Measurements from ENCODE around the gene CLDN4. TPM values are rescaled to one million over a fixed set of nuclear protein-coding genes. Genes with fewer than 3 reads are reported as not detected.

Gene CLDN4
- total RNA-seq, 1 experiment from 2014 or later: 15.6 TPM

- Histone ChIP-seq H3T11ph (ENCODE audit: low read length) (no peak overlapping the region), H3K9ac (ENCODE audit: extremely low read depth, insufficient read length, low read length) (no peak overlapping the region), H2AK5ac (ENCODE audit: insufficient read length, low read length) (no peak overlapping the region), H3K27ac (ENCODE audit: insufficient read length, low read depth, low read length) (no peak overlapping the region), H4K8ac (replicated peaks; ENCODE audit: insufficient read length, low read depth, low read length) (no peak overlapping the region), H3K14ac (ENCODE audit: insufficient read depth, low read length) (no peak overlapping the region; the same call in 1 of the 2 replicates), H3K18ac (ENCODE audit: insufficient read length, low read depth, low read length) (peak overlapping the region; percentile 30), H3K79me2 (ENCODE audit: insufficient read depth, low read length) (no peaks in the 10 kb centered on the region), H4K5ac (ENCODE audit: insufficient read length, low read depth, low read length) (no peak overlapping the region), H2BK5ac (ENCODE audit: insufficient read length, low read length) (no peak overlapping the region), H4K91ac (ENCODE audit: insufficient read length, low read depth, low read length) (no peak overlapping the region), H2AFZ (ENCODE audit: low read length) (no peak overlapping the region), H2BK12ac (ENCODE audit: insufficient read length, low read depth, low read length) (no peak overlapping the region), H3K4ac (ENCODE audit: low read depth, low read length) (no peak overlapping the region), H3K9me3 (ENCODE audit: control insufficient read depth, low read depth, low read length) (no peaks in the 10 kb centered on the region), H3K23me2 (ENCODE audit: insufficient read length, low read depth, low read length, poor library complexity, severe bottlenecking) (no peaks in the 10 kb centered on the region), H3K4me1 (ENCODE audit: insufficient read depth, low read length) (peaks cover 2% of the 10 kb centered on the region; the same call in 1 of the 2 replicates), H3K4me2 (ENCODE audit: insufficient read depth, insufficient read length, low read length) (no peak overlapping the region), H3K56ac (ENCODE audit: insufficient read length, low read depth, low read length) (no peak overlapping the region), H2BK120ac (ENCODE audit: low read depth, low read length, poor library complexity, severe bottlenecking) (no peak overlapping the region), H3K79me1 (ENCODE audit: insufficient read depth, low read depth, low read length, poor library complexity, severe bottlenecking) (no peaks in the 10 kb centered on the region), H2BK20ac (ENCODE audit: low read depth, low read length, poor library complexity, severe bottlenecking) (no peak overlapping the region), H3K23ac (ENCODE audit: insufficient read length, low read depth, low read length) (no peak overlapping the region), H2BK15ac (ENCODE audit: low read depth, low read length) (no peak overlapping the region), H4K20me1 (ENCODE audit: control insufficient read depth, insufficient read depth, insufficient read length) (no peaks in the 10 kb centered on the region), H3K27me3 (ENCODE audit: insufficient read depth, low read length) (no peaks in the 10 kb centered on the region)
- no peak overlapping the region; a peak in 1 of 7 replicates for H3K27ac Mint-ChIP-seq
- no peak for TF ChIP-seq CTCF (conservative IDR thresholded peaks at IDR 0.05)
- H3K27me3 Mint-ChIP-seq (ENCODE audit: low read depth): peaks cover 28% of the 10 kb centered on the region
- H3K9me3 Mint-ChIP-seq: no peaks in the 10 kb centered on the region
- WGBS (ENCODE audit: extremely low coverage, insufficient read length, low lambda C conversion rate): no CpG with 5 or more reads among the region's 15 CpGs
- peaks cover 25 to 31% of the 10 kb centered on the region in 2 experiments for H3K4me1 Mint-ChIP-seq
- DNase-seq: no peak
- no peaks in the 10 kb centered on the region; a peak in 1 of 7 replicates for H3K36me3 Mint-ChIP-seq (ENCODE audit: insufficient read depth in 1 of 3, low read depth in 3 of 3)
- no peak overlapping the region for H3K4me3 Mint-ChIP-seq
Observed at GRCh38 chr7:73822319-73823173, 8.2 kb upstream of the CLDN4 start.
